ENCODE data around the gene ARHGAP26. TPM values are rescaled to one million over a fixed set of nuclear protein-coding genes. Genes with fewer than 3 reads are reported as not detected.

The ARHGAP26 gene
- total RNA-seq, 1 donor from 2014 or later, result 34.9 TPM

- intact Hi-C loops (cut with micrococcal nuclease), result no loop called here
- no peak for DNase-seq
- ATAC-seq, result peak; percentile 97
These were observed 281.3 kb downstream of the ARHGAP26 start for GRCh38 chr5:143051244-143052058.

DNA sequence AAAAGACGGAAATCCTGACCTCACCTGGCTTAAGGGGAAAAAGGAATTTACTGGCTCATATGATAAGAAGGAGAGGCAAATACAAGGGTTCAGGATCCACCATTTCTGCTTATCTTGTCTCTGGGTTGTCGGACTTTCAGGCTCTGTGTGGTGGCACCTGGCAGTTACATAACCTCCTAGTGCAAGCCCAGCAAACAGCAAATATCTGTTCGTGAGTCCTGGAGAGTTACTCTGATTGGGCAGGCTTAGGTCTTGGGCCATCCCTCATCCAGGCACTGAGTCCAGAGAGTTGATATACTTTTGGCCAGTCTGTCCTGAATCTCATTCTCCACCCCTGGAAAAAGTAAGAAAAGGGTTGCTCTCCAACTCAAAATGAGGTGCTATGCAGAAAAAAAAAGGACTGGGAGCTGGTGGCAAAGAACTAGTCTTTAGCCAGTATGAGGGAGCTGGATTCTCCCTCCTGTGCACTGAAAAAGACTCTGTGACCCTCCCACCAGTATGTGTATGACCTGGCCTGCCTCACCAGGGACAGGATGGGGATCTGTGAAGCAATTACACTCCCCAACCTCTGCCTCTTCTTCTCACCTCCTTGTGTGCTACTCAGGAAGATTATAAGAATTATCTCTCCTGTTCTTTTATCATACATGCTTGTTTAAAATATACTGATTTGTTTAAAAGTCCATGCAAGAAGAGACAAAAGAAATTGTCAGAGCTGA, 282.9 kb downstream of the ARHGAP26 start:
- peak; percentile 16 for ATAC-seq
- intact Hi-C loops (cut with micrococcal nuclease), result no loop called here
- no peak for DNase-seq

GRCh38 chr5:143053780-143054179, 283.6 kb downstream of the ARHGAP26 start:
- ATAC-seq (no peak), DNase-seq (no peak)
- intact Hi-C loops (cut with micrococcal nuclease), result no loop called here

DNA sequence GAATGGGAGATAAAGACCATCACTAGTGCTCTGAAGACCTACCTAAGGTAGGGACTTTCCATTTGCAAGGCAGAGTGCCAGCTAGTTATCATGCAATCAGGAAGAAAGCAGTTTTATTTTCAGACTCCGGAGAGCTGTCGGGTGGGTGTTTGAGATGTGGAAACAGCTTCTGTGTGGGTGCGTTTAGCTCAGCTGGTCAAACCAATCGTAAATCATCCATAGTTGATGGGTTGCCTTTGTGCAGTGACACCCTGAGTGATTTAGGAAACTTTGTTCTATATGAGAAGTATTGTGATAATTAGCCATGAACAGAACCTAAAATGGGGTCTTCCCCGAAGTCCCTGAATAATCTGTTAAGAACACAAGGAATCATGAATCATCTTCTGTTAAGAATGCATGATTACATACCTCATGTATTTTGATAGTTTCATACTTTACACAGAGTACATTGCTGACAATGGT, 284.3 kb downstream of the ARHGAP26 start:
- no peak for ATAC-seq
- no peak for DNase-seq
- intact Hi-C loops (cut with micrococcal nuclease), result no loop called here

GRCh38 chr5:143055596-143056338, 285.6 kb downstream of the ARHGAP26 start:
- DNase-seq, result no peak
- intact Hi-C loops (cut with micrococcal nuclease), result no loop called here
- no peak for ATAC-seq

GRCh38 chr5:143056339-143056704, 286.1 kb downstream of the ARHGAP26 start:
- ATAC-seq, result no peak
- intact Hi-C loops (cut with micrococcal nuclease), result no loop called here
- DNase-seq, result no peak

DNA sequence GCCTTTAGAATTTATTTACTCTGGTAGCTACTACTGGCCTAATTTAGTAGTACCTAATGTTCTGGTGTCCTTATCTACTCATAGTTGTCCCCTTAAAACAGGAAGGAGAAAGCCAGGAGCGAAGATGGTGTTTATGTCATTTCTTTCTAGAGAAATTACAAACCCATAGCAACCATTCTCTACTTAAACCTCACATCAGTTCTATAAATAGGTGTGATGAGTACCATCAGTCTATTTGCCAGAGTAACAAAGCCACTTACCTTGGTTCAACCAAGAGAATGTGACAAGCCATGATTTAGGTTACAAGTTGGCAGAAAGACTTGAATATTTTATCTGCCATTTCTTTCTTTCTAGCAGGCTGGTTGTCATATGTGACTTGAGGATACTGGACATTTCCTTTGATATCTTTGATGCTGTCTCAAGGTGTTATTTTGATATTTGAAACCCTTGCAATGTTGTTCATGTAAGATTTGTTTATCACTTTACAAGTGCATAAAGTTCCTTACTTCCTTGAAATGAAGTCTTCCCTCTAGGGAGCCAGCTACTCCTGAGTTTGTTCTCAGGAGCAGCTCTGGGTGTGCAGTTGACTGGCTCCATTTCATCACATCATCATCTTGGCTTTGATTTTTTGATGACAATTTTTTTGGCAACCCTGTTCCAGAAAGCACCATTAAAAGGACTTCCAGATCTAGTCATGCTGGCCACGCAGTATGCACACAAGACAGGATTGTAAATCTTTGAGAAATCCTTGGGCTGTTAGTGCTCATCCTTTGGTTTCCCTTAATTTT, 286.8 kb downstream of the ARHGAP26 start:
- DNase-seq (no peak), ATAC-seq (peak; percentile 79)
- intact Hi-C loops (cut with micrococcal nuclease), result no loop called here

DNA sequence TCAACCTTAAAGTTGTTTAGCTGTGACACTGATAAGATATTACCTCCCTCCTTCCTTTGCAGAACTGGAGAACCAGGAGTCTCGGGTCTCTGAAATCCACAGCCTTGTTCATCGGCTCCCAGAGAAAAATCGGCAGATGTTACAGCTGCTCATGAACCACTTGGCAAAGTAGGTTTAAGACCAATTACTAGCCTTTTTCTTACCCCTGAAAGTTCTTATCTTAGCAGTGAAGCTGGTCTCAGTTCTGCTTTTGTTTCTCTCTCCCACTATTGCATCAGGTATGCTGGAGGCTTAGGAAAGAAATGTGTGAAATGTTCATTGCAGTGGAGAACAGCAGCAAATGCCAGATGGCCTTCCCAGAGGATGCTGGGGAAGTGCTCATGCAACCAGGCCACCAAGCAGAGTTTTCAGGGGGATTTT, 287.4 kb downstream of the ARHGAP26 start:
- no peak for DNase-seq
- intact Hi-C loops (cut with micrococcal nuclease), result no loop called here
- peak; percentile 9 for ATAC-seq

DNA sequence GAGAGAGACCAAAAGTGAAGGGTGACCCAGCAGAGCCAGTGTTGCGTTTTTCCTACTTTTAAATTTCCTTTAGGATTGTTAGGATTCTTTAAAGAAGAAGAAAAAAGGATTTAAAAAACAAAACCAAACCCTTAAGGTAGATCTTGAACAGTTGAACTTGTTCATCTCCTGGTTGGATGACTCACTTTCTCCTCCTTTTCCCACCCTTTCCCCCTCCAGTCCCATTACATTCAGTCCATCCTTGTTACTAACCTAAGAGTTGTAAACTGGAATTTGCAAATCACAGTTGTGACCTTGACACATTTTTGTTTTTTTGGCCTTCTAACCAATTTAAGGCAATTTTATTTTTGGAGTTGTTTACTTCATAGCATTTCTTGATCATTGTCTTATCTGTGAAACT, 289.2 kb downstream of the ARHGAP26 start:
- intact Hi-C loops (cut with micrococcal nuclease), result no loop called here
- DNase-seq, result no peak
- ATAC-seq, result no peak

DNA sequence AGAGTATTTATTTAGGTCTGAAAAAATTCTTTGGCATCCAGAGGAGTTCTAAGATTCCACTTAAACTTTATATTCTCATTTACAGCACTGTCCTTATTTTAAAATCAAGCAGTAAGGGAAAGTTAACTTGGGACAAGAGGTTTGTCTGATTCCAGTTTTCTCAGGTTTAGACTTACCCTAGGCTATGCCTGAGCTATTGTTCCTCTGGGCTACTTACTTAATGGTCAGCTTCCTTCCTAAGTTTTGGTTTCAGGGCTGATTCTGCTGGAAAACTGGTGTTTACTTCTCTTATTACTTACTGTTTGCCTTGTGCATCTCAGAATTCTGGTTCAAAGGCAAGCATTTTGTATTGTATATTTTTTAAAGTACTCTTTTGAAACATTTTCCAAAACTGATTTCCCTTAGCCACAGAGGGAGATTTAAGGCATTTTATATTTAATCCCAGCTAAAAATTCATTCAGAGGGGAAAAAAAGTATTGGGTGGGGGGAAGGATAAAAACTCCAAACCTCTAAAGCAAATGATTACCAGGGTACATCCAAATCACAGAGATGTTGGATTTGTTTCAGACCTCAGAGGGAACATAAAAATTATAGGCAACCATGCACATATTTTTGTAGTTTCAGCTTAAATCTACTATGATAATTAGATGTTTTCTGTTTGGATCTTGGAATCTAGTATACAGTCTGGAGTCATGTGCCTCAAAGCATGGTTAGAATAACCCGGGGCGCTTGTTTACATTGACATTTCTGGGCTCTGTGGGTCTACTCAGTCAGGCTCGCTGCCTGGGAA, 290.0 kb downstream of the ARHGAP26 start:
- intact Hi-C loops (cut with micrococcal nuclease), result loop anchor here (10.0 kb wide), 1 partner anchor 135 kb away; no protein-coding TSS in a partner anchor
- ATAC-seq (no peak), DNase-seq (no peak)

DNA sequence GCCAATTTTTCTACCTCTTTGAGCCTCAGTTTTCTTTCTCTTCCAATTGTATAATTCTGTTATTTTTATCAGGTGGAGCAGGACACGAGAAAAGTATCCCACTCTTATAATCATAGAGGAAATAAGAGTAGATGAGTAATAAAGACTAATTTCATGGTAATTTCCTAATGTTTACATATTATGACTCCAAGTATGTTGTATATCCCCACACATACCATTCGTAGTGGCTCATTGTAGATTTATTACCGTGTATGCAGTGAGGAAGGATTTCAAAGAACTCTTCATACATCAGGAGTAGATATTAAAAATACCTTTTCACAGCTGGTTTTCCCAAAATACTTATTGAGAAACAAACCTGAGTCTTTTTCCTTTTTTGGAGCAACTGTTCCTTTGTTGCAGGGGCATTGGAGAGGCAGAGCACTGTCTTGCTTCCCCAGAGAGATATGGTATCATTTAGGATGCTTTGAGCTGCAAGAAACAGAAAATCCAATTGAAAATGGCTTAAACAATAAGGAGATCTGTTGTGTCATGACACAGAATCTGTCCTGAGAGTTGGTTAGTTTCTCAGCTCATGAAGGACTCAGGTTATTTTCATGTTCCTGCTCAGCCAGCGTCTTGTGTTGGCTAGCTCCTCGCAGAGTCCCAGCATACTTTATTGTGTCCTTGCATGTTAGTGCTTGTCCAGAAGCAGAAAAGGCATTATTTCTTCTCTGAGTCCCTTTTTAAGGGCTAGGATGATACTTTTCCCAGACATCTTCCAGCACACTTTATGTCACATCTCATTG, 291.2 kb downstream of the ARHGAP26 start:
- intact Hi-C loops (cut with micrococcal nuclease), result loop anchor here (10.0 kb wide), 1 partner anchor 137 kb away; no protein-coding TSS in a partner anchor
- ATAC-seq (no peak), DNase-seq (no peak)

- no peak for DNase-seq
- no peak for ATAC-seq
- intact Hi-C loops (cut with micrococcal nuclease), result loop anchor here (10.0 kb wide), 1 partner anchor 138 kb away; no protein-coding TSS in a partner anchor
These were observed 292.2 kb downstream of the ARHGAP26 start for GRCh38 chr5:143062379-143062778.

- DNase-seq, result peak; percentile 79
- peak; percentile 89 for ATAC-seq
- intact Hi-C loops (cut with micrococcal nuclease), result loop anchor here (10.0 kb wide), 1 partner anchor 139 kb away; no protein-coding TSS in a partner anchor
These were observed 293.2 kb downstream of the ARHGAP26 start for GRCh38 chr5:143063175-143063970.

DNA sequence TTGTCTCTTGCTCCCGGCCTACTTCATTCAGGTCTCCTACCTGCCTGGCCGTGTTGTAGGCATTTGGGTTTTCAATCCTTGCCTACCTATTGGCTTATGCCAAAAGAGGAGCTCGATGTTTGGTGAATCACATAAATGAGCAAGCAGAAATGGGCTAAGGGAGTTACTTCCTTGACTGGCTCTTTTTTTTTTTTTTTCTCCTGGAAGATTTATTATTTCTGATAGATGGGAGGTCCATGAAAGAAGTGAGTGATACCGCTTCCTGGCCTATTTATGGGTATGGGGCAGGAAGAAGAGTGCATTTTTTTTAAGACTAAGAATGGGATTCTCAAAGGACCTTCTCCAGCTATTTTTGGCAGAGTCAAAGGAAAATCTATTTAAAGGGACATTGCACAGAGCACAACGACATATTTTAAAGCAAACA, 294.1 kb downstream of the ARHGAP26 start:
- intact Hi-C loops (cut with micrococcal nuclease), result loop anchor here (10.0 kb wide), 1 partner anchor 139 kb away; no protein-coding TSS in a partner anchor
- ATAC-seq (peak; percentile 56), DNase-seq (no peak)

- intact Hi-C loops (cut with micrococcal nuclease), result loop anchor here (10.0 kb wide), 1 partner anchor 140 kb away; no protein-coding TSS in a partner anchor
- DNase-seq (no peak), ATAC-seq (no peak)
These were observed 294.5 kb downstream of the ARHGAP26 start for GRCh38 chr5:143064676-143065075.

Measured in left ventricle myocardium superior (tissue), 1 donor.